ENCODE results near the gene INTU.
"Not testable (repeated sequence)": the region's sequence is repeated elsewhere in the genome, so short reads cannot be mapped to it uniquely, and the experiment has no call there.

- not testable (repeated sequence) for TF ChIP-seq CTCF, POLR2A (IDR thresholded peaks at IDR 0.05)
Measured at GRCh38 chr4:127586496-127586895, 46.3 kb upstream of the INTU start.

All from right lobe of liver (tissue), 4 donors.